HepG2 (cell line): ENCODE results near the gene GMFB. TPM values are rescaled to one million over a fixed set of nuclear protein-coding genes. Genes with fewer than 3 reads are reported as not detected.

Experiments used
- ATAC-seq: fragments of 200-7000 bp; cut with Tn5 transposase; 3 replicates; pipeline ENCODE4 v1.9.1; 2020; ENCODE audit warnings: mild to moderate bottlenecking, moderate library complexity
- BruUV-seq: library from RNA; stranded (reverse); fragments of 400-500 nt; replicated peaks from 2 replicates; lab custom pipeline; 2021; lab: Mats Ljungman, UMichigan
- CTCF ChIA-PET: fragments of 300-600 bp; formaldehyde crosslinking; extraction: SDS; loops from one replicate; lab custom pipeline; 2021; ENCODE audit warnings: low total read pairs, inconsistent platforms, low intra/inter-chr PET ratio; lab: Yijun Ruan, JAX
- POLR2A ChIA-PET: fragments of 350-600 bp; sonication (Branson Sonifier 250); formaldehyde crosslinking; loops from one replicate; lab custom pipeline; 2020; ENCODE audit warnings: antibody characterized with exemption, inconsistent platforms; lab: Yijun Ruan, JAX
- DNase-seq: peaks from one replicate; pipeline ENCODE4 v3.0.0-alpha.2; 2015; ENCODE audit warnings: low spot score
- FAIRE-seq: peaks from 3 replicates; lab custom pipeline; 2011; peaks lifted over from hg19 to GRCh38; lab: Jason Lieb, UNC
- H2AFZ ChIP-seq: one replicate; pipeline ENCODE4 v1.6.1; 2011; ENCODE audit warnings: low read length, inconsistent platforms
- H3K27ac ChIP-seq: fragments of 300-600 bp; 3 replicates; pipeline ENCODE4 v1.8.0; 2011; ENCODE audit warnings: mixed run types, mild to moderate bottlenecking, mixed read lengths, low read length, inconsistent platforms; ENCODE audit not compliant: insufficient read depth; ENCODE audit errors: extremely low read length
- H3K27me3 ChIP-seq, 2 experiments: fragments of 200-600 bp in 1 of 2; 2 replicates in 1 of 2; 3 replicates in 1 of 2; pipeline versions ENCODE4 v1.6.0 to v1.8.0; 2011; ENCODE audit warnings: low read length in 2 of 2, mild to moderate bottlenecking in 2 of 2, moderate library complexity in 2 of 2, inconsistent platforms in 1 of 2; ENCODE audit not compliant: insufficient read depth in 2 of 2, control insufficient read depth in 1 of 2
- H3K36me3 ChIP-seq, 2 experiments: fragments of 200-600 bp in 1 of 2; replicated peaks in 1 of 2; 2 replicates in 1 of 2; 3 replicates in 1 of 2; pipeline versions ENCODE4 v1.5.1 to v1.8.0; 2011; ENCODE audit warnings: low read length in 2 of 2, inconsistent platforms in 1 of 2; ENCODE audit not compliant: insufficient read depth in 2 of 2, control insufficient read depth in 1 of 2
- H3K4me1 ChIP-seq: 2 replicates; pipeline ENCODE4 v1.5.1; 2012; ENCODE audit warnings: low read length, inconsistent platforms; ENCODE audit not compliant: insufficient read depth
- H3K4me2 ChIP-seq: 2 replicates; pipeline ENCODE4 v1.6.0; 2011; ENCODE audit warnings: low read depth, low read length, inconsistent platforms
- H3K4me3 ChIP-seq, 3 experiments: fragments of 200-600 bp in 1 of 3; sonication (generic), shearing (Covaris generic) in 1 of 3; replicated peaks in 1 of 3; 2 replicates each; pipeline ENCODE4 v1.5.1; 2011 to 2016; ENCODE audit warnings: low read length in 3 of 3, inconsistent platforms in 2 of 3, low read depth in 2 of 3, mild to moderate bottlenecking in 2 of 3, control low read depth in 1 of 3, mixed read lengths in 1 of 3; ENCODE audit not compliant: insufficient read depth in 1 of 3
- H3K79me2 ChIP-seq: one replicate; pipeline ENCODE4 v1.6.1; 2011; ENCODE audit warnings: low read length, inconsistent platforms; ENCODE audit not compliant: insufficient read depth
- H3K9ac ChIP-seq: 2 replicates; pipeline ENCODE4 v1.6.0; 2011; ENCODE audit warnings: mild to moderate bottlenecking, low read depth, low read length, inconsistent platforms; ENCODE audit not compliant: insufficient read depth
- H3K9me3 ChIP-seq: 2 replicates; pipeline ENCODE4 v1.5.1; 2012; ENCODE audit warnings: mild to moderate bottlenecking, low read length
- H4K20me1 ChIP-seq: 2 replicates; pipeline ENCODE4 v1.6.0; 2011; ENCODE audit warnings: inconsistent platforms, mild to moderate bottlenecking, low read length, moderate library complexity; ENCODE audit not compliant: insufficient read depth
- FOXK2 ChIP-seq: fragments of 450-650 bp; IDR thresholded peaks from 2 replicates; pipeline ENCODE4 v1.6.1; 2016
- HNF1B ChIP-seq: sonication (generic); formaldehyde crosslinking; IDR thresholded peaks from 2 replicates; pipeline ENCODE4 v1.5.1; 2020; ENCODE audit warnings: mild to moderate bottlenecking, moderate library complexity, missing genetic modification reagents
- RELA ChIP-seq: sonication (generic); formaldehyde crosslinking; IDR thresholded peaks from 2 replicates; pipeline ENCODE4 v1.4.0; 2020; ENCODE audit warnings: missing genetic modification reagents
- whole genome bisulfite sequencing: methylation state at CpG from one replicate; pipeline ENCODE4 v1.1.6; 2017; ENCODE audit warnings: low lambda C conversion rate; 5-methylcytosine and 5-hydroxymethylcytosine counted together
- in situ Hi-C: cut with HindIII; loops from 2 replicates; pipeline ENCODE4 v1.10.0; 2017; ENCODE audit warnings: low pct_unique_long_range_greater_than_20kb; ENCODE audit not compliant: extremely low pct_ligation_motif_present
- intact Hi-C: fragments of 100-400 bp; cut with micrococcal nuclease; formaldehyde crosslinking; loops from one replicate; pipeline ENCODE4 v1.10.0; 2022; ENCODE audit not compliant: unreplicated experiment
- polyA plus RNA-seq, 8 experiments: library from polyadenylated mRNA; depleted of rRNA in 3 of 8; stranded (reverse) in 7 of 8; unstranded in 1 of 8; fragments of >200 nt; fragmentation: Illumina TruSeq in 4 of 8; extraction: Trizol in 4 of 8; gene quantifications; 2 replicates each; pipeline versions ENCODE4 v1.2.1 to v1.2.3, GENCODE V29; 2011 to 2016; ENCODE audit warnings: low read depth in 4 of 8, missing spikeins in 1 of 8, mixed read lengths in 1 of 8; ENCODE audit not compliant: insufficient read depth in 1 of 8
- total RNA-seq, 5 experiments: library from RNA; depleted of rRNA; stranded (reverse); fragments of >200 nt; fragmentation: Illumina TruSeq; extraction: Trizol; gene quantifications; 2 replicates each; pipeline ENCODE4 v1.2.3, GENCODE V29; 2016; ENCODE audit warnings: low read depth in 1 of 5

The GMFB gene
- total and polyA plus RNA-seq, 2 of the 13 experiments (the other 11 are each of a cell fraction or from before 2014, with no cell fraction given), result 17.3 to 68.2 TPM

- in situ Hi-C loops, result no loop called here
Measured at GRCh38 chr14:54512393-54512792, 23.6 kb upstream of the GMFB start.

More at GRCh38 chr14:54512393-54512792, 23.6 kb upstream of the GMFB start:
- Histone ChIP-seq H3K9ac (no peak overlapping the region), H3K27ac (no peak overlapping the region), H3K36me3 (0 out of 5 replicates have a peak, but pooled peaks cover 1 to 5% of the 10 kb centered on the region in 2 experiments), H4K20me1 (no peaks in the 10 kb centered on the region), H3K79me2 (peaks cover 63% of the 10 kb centered on the region), H3K4me2 (no peak overlapping the region), H3K4me1 (peaks cover 48% of the 10 kb centered on the region), H2AFZ (no peak overlapping the region), H3K9me3 (no peaks in the 10 kb centered on the region), H3K4me3 (no peak overlapping the region), H3K27me3 (no peaks in the 10 kb centered on the region; a peak in 1 of 5 replicates)
- 100% methylated on average over 1 of the region's 1 CpG for WGBS
- intact Hi-C loops, result loop anchor here (5.0 kb wide), 1 partner anchor 1430 kb away; no protein-coding TSS in a partner anchor
- CTCF ChIA-PET, result no interaction called here
- POLR2A ChIA-PET, result interaction anchor here (1.3 kb wide), 1 partner anchor 13 kb away, joined by 3 read pairs; no protein-coding TSS in a partner anchor
- no peak for TF ChIP-seq RELA (CRISPR knock-in tag)
- TF ChIP-seq HNF1B (CRISPR knock-in tag), result no peak
- TF ChIP-seq FOXK2, result no peak
- no peak for FAIRE-seq
- DNase-seq, result no peak
- no peak for ATAC-seq
- no TSS peak for BruUV-seq
